Type B pancreatic cell (in vitro differentiated cells): ENCODE measurements around the gene EIF4ENIF1. TPM values are rescaled to one million over a fixed set of nuclear protein-coding genes. Genes with fewer than 3 reads are reported as not detected.

ENCODE experiments used
- DNase-seq: peaks from one replicate; pipeline ENCODE4 v3.0.0; 2021; ENCODE audit warnings: mixed read lengths; ENCODE audit not compliant: unreplicated experiment; ENCODE audit errors: extremely low spot score
- H3K27ac Mint-ChIP-seq: 2 replicates; pipeline ENCODE4 v1.8.0; 2021; ENCODE audit warnings: mild to moderate bottlenecking, mixed read lengths
- H3K27me3 Mint-ChIP-seq: 2 replicates; pipeline ENCODE4 v1.8.0; 2021; ENCODE audit warnings: mixed read lengths
- H3K36me3 Mint-ChIP-seq: 2 replicates; pipeline ENCODE4 v1.8.0; 2021; ENCODE audit warnings: mixed read lengths
- H3K4me1 Mint-ChIP-seq: one replicate; pipeline ENCODE4 v1.8.0; 2021; ENCODE audit warnings: mixed read lengths; ENCODE audit not compliant: unreplicated experiment
- H3K4me3 Mint-ChIP-seq: 2 replicates; pipeline ENCODE4 v1.8.0; 2021; ENCODE audit warnings: mild to moderate bottlenecking, mixed read lengths
- H3K9me3 Mint-ChIP-seq: 2 replicates; pipeline ENCODE4 v1.8.0; 2021; ENCODE audit warnings: mixed read lengths
- total RNA-seq: library from RNA; stranded (reverse); gene quantifications from 2 replicates; pipeline ENCODE4 v1.2.1, GENCODE V29; 2021; ENCODE audit warnings: low replicate concordance
- TF ChIP-seq, protein P1 (sequence below): fragments of 200-600 bp; sonication (generic); conservative IDR thresholded peaks from 2 replicates; pipeline ENCODE4 v1.5.0; 2021; ENCODE audit warnings: antibody characterized with exemption, mild to moderate bottlenecking

Gene EIF4ENIF1
- total RNA-seq, 1 donor from 2014 or later, result 42.6 TPM

DNA sequence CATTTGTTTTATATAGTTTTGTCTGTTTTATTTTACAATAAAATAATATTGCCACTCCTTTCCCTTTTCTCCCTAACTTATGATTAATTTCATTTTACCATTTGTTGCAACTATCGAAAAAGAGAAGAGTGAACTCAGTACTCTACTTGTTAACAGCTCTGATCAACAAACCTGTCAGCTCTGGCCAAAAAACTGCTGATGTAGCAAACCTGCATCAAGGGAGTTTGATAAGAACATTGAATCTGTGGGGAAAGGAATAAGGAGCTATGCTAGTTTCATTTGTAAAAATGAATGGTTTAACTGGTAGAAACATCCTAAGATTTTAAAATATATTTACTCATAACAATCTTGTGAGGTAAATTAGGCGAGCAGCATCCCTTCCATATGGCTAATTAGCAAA, 42.9 kb downstream of the EIF4ENIF1 start:
- peaks cover 26% of the 10 kb centered on the region for H3K36me3 Mint-ChIP-seq
- no peak for DNase-seq
- H3K4me3 Mint-ChIP-seq, result no peak overlapping the region
- H3K27ac Mint-ChIP-seq, result no peak overlapping the region
- no peaks in the 10 kb centered on the region for H3K27me3 Mint-ChIP-seq
- H3K9me3 Mint-ChIP-seq, result no peaks in the 10 kb centered on the region
- TF ChIP-seq, protein P1, sequence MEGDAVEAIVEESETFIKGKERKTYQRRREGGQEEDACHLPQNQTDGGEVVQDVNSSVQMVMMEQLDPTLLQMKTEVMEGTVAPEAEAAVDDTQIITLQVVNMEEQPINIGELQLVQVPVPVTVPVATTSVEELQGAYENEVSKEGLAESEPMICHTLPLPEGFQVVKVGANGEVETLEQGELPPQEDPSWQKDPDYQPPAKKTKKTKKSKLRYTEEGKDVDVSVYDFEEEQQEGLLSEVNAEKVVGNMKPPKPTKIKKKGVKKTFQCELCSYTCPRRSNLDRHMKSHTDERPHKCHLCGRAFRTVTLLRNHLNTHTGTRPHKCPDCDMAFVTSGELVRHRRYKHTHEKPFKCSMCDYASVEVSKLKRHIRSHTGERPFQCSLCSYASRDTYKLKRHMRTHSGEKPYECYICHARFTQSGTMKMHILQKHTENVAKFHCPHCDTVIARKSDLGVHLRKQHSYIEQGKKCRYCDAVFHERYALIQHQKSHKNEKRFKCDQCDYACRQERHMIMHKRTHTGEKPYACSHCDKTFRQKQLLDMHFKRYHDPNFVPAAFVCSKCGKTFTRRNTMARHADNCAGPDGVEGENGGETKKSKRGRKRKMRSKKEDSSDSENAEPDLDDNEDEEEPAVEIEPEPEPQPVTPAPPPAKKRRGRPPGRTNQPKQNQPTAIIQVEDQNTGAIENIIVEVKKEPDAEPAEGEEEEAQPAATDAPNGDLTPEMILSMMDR, result no peak
- H3K4me1 Mint-ChIP-seq, result no peaks in the 10 kb centered on the region

DNA sequence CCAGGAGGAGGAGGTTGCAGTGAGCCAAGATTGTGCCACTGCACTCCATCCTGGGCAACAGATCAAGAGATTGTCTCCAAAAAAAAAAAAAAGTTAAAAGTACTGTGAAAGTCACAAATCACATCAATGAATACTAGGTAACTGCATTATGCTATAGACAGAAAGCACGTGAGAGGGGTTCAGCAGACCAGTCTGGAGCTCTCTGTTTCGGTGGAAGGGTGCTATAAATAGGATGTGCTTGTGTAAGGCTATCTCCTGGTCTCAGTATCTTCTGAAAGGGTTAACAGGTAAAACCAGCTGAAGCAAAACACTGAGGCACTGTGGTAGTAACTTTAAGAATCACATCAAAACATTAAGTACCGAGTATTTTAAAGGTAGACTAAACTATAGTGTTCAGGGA, 43.4 kb downstream of the EIF4ENIF1 start:
- H3K27ac Mint-ChIP-seq, result no peak overlapping the region
- peaks cover 26% of the 10 kb centered on the region for H3K36me3 Mint-ChIP-seq
- no peak for DNase-seq
- H3K9me3 Mint-ChIP-seq, result no peaks in the 10 kb centered on the region
- H3K4me1 Mint-ChIP-seq, result no peaks in the 10 kb centered on the region
- TF ChIP-seq, protein P1, result no peak
- H3K27me3 Mint-ChIP-seq, result no peaks in the 10 kb centered on the region
- H3K4me3 Mint-ChIP-seq, result no peak overlapping the region

DNA sequence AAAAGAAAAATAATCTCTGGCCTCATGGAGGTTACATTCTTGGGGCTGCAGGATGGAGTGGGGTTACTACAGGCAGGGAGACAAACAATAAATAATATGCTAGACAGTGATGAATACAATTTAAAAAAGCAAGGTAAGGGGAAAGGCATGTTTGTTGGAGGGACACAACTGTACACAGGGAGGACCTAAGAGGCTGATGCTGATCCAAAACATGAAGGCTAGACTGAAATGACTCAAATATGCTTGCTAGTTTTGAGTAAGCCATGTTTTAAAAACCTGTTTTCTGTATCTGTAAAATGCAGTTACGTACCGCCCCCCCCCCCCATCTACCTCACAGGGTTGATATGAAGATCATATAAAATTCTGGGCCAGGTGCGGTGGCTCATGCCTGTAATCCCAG, 44.0 kb downstream of the EIF4ENIF1 start:
- Mint-ChIP-seq H3K4me1 (no peaks in the 10 kb centered on the region), H3K36me3 (peaks cover 26% of the 10 kb centered on the region), H3K4me3 (no peak overlapping the region), H3K27me3 (no peaks in the 10 kb centered on the region), H3K27ac (no peak overlapping the region), H3K9me3 (no peaks in the 10 kb centered on the region)
- TF ChIP-seq, protein P1, result no peak
- no peak for DNase-seq

DNA sequence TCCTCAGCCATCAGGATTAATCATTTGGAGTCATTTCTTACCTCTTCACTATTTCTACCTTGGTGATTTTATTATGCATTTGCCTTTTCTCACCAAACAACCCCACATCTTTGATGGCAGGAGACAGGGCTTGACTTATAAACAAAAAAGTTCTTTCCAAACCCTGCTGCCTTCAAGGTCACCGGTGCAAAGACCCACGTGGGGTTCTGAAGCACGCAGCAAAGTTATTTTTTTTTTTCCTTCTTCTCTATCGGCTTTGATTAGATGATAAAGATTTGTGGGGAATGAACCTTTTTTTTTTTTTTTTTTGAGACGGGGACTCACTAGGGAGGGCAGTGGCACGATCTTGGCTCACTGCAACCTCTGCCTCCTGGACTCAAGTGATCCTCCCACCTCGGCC, 46.1 kb downstream of the EIF4ENIF1 start:
- Mint-ChIP-seq H3K9me3 (no peaks in the 10 kb centered on the region), H3K4me3 (no peak overlapping the region), H3K27me3 (no peaks in the 10 kb centered on the region), H3K27ac (no peak overlapping the region), H3K4me1 (no peaks in the 10 kb centered on the region), H3K36me3 (peaks cover 24% of the 10 kb centered on the region)
- no peak for DNase-seq
- TF ChIP-seq, protein P1, result no peak

DNA sequence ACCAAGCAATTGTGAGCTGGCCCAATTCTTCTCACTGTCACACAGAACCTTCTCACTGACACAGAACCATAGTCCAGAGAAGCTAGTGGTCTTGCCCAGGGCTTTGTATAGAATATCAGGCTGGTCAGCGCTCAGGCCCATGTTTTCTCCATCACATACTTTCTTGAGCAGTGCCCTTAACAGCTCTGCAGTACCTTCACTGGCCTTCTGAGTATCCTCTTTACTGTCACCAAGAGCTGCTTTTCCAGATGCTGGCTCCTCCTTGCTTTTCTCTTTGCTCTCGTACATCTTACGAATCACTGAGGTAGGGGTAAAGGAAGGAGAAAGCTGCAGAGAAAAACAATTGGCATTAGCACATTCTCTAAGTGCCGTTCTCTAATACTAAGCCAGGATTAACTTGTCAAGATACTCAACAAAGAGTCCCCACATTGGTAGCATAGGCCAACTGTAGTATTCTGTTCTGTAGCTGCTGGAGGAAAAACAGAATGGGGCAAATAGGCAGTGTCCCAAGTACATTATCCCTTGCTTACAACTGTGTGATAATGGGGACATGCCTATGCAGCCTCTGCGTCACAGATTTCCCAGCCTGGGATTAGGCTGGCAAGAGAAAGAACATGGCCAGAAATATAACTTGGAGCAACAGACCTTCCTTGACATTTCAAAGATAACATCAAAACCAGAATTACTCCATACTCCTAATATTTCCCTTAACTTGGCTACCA, 46.7 kb downstream of the EIF4ENIF1 start:
- Mint-ChIP-seq H3K4me1 (no peaks in the 10 kb centered on the region), H3K9me3 (no peaks in the 10 kb centered on the region), H3K36me3 (peaks cover 23% of the 10 kb centered on the region), H3K27ac (no peak overlapping the region), H3K4me3 (no peak overlapping the region), H3K27me3 (no peaks in the 10 kb centered on the region)
- TF ChIP-seq, protein P1, result no peak
- DNase-seq, result no peak
